Adrenal gland (tissue), 5 donors: ENCODE results near the gene DNTT.

ENCODE experiments used
- POLR2A ChIP-seq, 2 donors: fragments of 450-650 bp; IDR thresholded peaks; one replicate each; pipeline ENCODE4 v1.6.1; 2017; ENCODE audit warnings: antibody characterized with exemption in 2 of 2, mild to moderate bottlenecking in 2 of 2, moderate library complexity in 1 of 2
- TF ChIP-seq, protein P1 (sequence below), 6 experiments: fragments of 450-650 bp in 4 of 6; fragments of 200-600 bp in 2 of 6; sonication (generic) in 1 of 6; IDR thresholded peaks; 1 replicate in 5 of 6; 2 replicates in 1 of 6; pipeline versions ENCODE4 v1.5.1 to v1.8.0; 2016 to 2021; ENCODE audit warnings: antibody characterized with exemption in 6 of 6, mild to moderate bottlenecking in 2 of 6, moderate library complexity in 1 of 6
- donor health status: DM: no; HTN: no; CAD: no.

DNA sequence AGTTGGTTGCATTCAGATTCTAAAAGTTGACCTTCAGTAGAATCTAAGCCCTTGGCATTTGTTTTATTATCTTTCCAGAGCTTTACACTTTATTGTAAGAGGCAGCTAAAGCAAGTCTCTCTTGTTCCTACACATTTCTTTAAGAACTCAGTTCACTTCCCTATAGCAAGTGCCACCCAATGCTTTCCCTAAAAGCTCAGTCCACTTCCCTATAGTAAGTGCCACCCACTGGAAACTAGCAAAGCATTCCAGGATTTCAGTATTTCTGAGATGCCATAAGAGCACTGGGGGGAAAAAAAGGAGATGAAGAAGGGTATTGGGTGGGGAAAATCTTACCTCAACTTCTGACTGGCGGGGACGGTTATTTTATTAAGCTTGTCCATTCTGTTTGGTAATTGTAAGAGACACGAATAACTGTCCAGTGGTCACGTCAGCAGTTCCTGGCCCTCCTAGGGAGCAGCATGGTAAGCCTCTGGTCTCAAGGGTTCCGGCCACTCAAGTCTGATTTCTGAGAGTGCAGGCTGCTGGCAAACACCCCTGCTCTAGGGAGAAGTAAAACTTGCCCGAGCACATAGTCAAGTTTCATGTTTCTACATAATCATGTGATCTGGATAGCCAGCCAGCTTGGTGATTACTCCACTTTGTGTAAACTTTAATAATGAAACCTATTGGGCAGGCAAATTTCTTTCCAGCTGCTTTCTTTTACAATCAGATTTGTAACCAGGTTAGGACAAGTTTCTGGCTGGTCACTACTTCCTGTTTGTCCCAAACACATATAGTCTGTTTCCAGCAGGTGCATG lies 33.0 kb upstream of the DNTT start, which contains the start of gene BLNK:
- TF ChIP-seq, protein P1, sequence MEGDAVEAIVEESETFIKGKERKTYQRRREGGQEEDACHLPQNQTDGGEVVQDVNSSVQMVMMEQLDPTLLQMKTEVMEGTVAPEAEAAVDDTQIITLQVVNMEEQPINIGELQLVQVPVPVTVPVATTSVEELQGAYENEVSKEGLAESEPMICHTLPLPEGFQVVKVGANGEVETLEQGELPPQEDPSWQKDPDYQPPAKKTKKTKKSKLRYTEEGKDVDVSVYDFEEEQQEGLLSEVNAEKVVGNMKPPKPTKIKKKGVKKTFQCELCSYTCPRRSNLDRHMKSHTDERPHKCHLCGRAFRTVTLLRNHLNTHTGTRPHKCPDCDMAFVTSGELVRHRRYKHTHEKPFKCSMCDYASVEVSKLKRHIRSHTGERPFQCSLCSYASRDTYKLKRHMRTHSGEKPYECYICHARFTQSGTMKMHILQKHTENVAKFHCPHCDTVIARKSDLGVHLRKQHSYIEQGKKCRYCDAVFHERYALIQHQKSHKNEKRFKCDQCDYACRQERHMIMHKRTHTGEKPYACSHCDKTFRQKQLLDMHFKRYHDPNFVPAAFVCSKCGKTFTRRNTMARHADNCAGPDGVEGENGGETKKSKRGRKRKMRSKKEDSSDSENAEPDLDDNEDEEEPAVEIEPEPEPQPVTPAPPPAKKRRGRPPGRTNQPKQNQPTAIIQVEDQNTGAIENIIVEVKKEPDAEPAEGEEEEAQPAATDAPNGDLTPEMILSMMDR (IDR thresholded peaks at IDR 0.05), result no peak
- peak in 1 of 2 donors; percentile 17 for TF ChIP-seq POLR2A (IDR thresholded peaks at IDR 0.05)
